GM19035 (cell line): ENCODE results near the gene ITIH1.

Experiments
- ATAC-seq: cut with Tn5 transposase; IDR thresholded peaks from one replicate; pipeline ENCODE4 v1.9.1; 2021; ENCODE audit not compliant: unreplicated experiment

The ITIH1 gene

GRCh38 chr3:52788890-52789745 is 11.7 kb downstream of the ITIH1 start:
- ATAC-seq: no peak

- ATAC-seq: no peak
These were observed 12.3 kb downstream of the ITIH1 start for GRCh38 chr3:52789746-52790040.

- ATAC-seq: no peak
These were observed 12.9 kb downstream of the ITIH1 start for GRCh38 chr3:52790337-52790736.

DNA sequence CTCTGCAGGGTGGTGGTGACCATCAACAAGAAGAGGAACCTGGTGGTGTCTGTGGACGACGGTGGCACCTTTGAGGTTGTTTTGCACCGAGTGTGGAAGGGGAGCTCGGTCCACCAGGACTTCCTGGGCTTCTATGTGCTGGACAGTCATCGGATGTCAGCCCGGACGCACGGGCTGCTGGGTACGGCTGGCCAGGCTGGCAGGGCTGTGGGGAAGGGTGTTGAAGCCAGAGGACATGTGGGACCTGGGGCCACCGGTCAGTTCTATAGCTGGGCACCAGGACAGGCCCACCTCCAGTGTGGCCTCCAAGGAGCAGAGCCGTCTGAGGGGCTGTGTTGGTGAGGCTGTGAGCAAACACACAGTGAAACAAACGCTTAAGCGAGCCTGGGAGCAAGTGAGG is 13.3 kb downstream of the ITIH1 start:
- no peak for ATAC-seq

- no peak for ATAC-seq
These were observed 14.0 kb downstream of the ITIH1 start for GRCh38 chr3:52791366-52791765.

DNA sequence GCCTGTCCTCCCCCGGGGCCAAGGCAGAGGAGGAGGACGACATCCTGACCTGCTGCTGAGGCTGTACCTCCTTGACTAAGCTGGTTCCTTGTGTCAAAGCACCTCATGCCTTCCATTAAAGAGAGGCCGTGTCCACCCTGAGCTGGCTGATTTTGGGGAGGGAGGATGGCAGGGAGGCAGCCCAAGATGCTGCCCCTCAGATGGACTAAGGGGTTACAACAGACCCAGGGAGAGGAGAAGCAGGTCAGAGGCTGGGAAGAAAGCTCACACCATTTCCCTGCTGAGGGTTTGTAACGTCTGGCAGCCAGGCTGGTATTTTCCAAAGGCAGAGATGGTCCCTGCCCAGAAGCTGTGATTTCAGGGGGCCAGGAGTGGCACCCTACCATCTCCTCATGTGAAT is 14.5 kb downstream of the ITIH1 start:
- no peak for ATAC-seq

DNA sequence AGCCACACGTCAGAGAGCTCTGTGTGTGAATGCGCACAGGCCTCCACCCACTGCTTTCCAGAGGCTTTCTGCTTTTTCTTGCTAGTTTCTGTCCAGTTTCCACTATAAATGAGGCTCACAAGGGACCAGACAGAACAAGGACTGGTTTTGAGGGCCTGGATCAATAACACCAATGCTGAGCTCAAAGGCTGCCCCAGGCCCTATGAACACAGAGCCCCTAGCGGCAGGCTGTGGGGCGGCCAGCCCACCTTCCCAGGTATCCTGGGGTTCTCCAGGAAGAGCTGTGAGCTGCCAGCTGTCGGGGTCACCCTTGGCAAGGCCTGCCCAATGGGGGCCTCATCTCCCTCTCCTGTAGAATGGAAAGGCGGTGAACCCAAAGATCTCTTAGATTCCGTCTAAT is 15.0 kb downstream of the ITIH1 start:
- ATAC-seq: no peak

DNA sequence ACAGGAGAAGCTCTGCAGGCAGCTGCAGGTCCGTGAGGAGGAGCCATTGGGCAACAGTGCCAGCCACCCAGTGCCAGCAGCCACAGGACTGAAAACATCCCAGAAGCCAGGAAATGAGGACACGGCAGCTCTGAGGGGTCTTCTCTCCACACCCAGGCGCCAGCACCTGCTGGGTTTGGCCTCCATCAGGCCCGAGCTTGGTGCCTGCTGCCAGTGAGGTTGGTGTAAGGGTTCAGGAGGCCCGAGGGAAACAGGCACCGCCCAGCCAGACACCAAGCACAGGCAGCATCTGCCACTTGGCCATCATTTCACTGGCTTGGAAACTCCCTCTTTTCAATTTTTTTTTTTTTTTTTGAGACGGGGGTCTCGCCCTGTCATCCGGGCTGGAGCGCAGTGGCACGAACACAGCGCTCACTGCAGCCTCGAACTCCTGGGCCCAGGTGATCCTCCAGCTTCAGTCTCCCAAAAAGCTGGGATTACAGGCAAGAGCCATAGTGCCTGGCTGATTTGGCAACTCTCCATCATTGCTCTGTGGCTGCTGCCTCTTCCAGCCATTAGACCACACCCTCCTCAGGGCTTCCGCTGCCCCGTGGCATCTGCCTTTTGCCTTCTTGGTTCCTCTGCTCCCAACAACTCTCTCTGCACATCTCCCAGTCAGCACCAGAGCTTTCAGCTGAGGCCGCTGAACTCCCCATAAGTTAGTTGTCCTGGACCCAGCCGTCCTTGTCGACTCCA is 15.7 kb downstream of the ITIH1 start:
- ATAC-seq: no peak

DNA sequence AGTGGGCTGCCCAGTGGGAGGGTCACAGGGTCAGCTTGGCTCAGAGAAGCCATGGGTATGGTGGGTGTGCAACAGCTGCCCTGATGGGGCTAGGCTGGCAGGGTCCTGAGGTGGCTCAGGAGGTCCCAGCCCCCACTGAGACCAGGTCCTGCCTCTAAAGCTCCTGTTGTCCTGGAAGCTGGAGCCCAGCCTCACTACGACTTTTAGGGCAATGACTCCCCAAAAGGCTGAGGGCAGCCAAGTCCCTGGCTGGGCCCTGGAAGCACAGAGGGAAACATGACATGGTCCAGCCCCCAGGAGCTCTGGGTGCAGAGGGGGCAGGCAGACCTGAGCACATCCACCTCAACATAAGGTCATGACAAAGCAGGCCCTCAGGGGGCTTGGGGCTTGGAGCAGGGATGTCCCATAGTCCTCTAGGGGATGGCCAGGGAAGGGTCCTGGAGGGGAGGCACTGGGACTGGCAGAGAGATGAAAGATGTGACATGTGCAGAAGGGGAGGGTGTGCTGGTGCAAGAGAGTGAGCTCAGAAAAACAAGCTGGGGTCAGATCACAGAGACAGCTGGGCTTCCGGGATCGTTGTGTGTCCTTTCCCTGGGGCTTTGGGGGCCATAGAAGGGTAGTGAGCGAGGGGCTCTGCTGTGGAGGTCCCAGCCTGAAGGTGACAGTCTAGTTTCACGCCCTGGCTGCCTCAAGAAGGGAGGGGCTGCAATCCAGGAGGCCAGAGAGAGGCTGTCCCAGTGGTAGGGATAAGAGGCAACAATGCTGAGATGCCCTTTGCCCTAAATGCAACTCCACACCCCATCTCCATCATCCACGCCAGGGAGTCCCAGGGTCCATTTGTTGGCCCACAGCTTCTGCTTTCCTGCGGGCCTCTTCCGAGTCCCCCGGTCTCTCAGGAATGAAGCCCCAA is 16.6 kb downstream of the ITIH1 start:
- ATAC-seq: no peak

- no peak for ATAC-seq
These were observed 17.3 kb downstream of the ITIH1 start, which contains the start of gene ITIH3 for GRCh38 chr3:52794612-52795099. Gene ITIH3 (plus strand): TSS chr3:52794796. CDS start chr3:52794804, 8 bp downstream.

GRCh38 chr3:52795298-52795900 is 18.0 kb downstream of the ITIH1 start:
- no peak for ATAC-seq

- ATAC-seq: no peak
These were observed 19.0 kb downstream of the ITIH1 start for GRCh38 chr3:52796411-52796810.

DNA sequence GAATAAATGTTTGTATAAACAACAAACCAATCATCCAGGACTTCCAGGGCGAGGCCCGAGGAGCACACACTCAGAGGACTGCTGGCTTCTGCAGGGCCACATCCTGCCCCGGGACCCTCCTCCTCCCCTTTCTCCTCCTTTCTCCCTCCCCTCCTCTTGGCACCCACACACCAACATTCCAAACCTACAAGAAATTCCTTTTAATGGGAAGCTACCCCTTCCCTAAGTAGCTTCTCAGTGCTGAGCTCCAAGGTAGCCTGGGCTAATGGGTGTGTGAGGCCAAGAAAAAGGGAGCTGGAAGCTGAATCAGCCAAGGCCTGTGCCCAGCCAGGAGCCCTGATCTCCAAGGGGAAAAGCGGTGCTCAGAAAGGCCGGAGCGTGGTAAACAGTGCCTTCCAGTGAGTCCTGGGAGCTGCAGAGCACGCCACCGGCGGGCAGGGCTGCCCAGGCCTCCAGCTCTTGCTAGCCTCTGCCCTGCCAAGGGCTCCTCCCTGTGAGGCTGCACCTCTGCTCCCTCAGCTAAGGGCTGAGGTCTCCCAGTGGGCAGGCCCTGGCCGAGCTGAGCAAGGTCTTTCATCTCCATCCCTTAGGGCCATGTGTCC is 21.1 kb downstream of the ITIH1 start:
- no peak for ATAC-seq

DNA sequence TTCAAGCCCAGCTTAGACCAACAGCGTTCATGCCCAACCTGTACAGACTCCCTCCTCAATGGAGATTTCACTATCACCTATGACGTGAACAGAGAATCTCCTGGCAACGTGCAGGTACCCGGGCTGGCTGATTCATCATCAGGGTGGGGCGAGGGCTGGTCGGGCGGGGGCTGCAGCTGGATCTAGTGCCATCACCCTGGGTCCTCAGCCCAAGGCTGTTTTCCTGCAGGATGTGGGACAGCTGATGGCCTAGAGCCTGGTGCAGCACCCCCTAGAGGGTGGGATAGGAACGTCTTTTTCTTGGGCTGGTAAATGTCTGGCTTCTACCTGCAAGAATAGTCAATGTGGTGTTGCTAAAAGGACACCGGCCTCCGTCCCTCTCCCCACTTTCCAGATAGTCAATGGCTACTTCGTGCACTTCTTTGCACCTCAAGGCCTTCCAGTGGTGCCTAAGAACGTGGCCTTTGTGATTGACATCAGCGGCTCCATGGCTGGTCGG is 21.6 kb downstream of the ITIH1 start:
- ATAC-seq: no peak

- no peak for ATAC-seq
These were observed 22.7 kb downstream of the ITIH1 start for GRCh38 chr3:52800079-52800478.

- no peak for ATAC-seq
These were observed 24.4 kb downstream of the ITIH1 start for GRCh38 chr3:52801839-52802238.

DNA sequence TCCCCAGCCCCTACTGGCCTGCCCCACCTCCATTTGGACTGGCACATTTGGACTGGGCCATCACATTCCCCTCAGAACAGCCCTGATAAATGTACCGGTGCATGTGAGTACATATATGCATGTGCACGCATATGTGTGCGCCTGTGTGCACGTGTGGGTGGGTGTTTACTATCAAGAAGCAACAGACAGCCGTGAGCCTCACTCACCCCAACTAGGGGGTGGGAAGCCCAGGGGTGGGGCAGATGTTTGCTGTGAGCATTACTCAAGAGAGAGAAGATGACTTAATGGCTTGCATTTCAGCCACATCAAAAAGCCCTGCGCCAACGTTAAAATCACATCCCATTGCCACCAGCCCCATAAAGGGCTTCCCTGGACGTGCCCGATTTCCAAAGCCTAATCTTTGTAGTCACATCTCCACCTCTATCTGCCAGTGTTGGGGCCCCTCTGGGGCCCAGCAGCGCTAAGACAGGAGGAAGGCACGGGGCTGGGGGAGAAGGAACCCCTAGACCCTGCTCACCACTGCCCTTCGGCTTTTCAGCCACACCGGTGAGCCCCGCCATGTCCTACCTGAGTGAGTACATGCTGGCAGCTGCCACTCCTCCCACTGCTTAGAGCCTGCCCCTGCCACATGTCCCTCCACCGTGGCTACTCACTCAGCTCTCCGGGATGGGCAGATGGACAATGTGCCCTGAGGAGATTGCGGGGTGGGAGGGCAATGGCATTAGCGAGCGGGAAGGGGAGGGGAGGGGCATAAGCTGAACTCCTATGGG is 28.1 kb downstream of the ITIH1 start:
- ATAC-seq: no peak

GRCh38 chr3:52809149-52809548 is 31.8 kb downstream of the ITIH1 start:
- ATAC-seq: no peak

DNA sequence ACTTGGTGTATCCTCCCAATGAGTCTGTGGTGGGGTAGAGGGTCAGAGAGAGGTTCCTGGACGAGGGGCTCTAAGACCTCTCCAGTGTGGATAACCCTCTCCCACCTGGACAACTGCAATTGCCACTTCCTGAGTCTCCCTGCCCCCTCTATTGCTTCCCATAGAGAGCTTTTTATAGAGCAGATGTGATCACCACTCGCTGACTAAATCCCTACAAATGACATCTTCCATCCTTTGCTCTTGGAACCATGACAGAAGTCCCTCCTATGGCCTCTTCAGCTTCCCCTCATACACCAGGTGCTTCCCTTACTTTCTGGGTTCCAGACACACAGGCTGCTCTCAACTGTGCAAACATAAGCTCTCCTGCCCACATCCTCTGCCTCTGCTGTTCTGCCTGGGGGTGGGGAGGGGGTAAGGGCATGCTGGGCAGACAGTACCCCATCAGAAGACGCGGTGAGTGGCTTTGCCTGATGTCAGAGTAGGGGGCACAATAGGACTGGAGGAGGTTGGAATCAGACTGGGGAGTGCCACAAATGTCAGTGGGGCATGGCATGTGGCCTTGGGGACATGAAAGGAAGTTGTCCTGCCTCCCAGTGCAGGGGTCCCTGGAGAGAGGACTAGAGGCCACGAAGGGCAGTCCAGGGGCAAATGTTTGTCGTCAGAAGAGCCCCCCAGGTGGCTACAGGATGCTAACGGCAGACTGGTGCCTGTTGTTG is 32.4 kb downstream of the ITIH1 start:
- no peak for ATAC-seq
